ENCODE data around the gene ERBB4. TPM values are rescaled to one million over a fixed set of nuclear protein-coding genes. Genes with fewer than 3 reads are reported as not detected.
"Not testable (repeated sequence)": the region's sequence is repeated elsewhere in the genome, so short reads cannot be mapped to it uniquely, and the experiment has no call there.

Gene ERBB4
- total RNA-seq, 4 donors from 2014 or later, result 0.09 to 0.67 TPM; not detected in 2

GRCh38 chr2:212484563-212485080 is 54.0 kb downstream of the ERBB4 start:
- no peak overlapping the region for H3K27ac ChIP-seq
- H3K27me3 ChIP-seq, result no peaks in the 10 kb centered on the region
- no peaks in the 10 kb centered on the region for H3K9me3 ChIP-seq
- H3K36me3 ChIP-seq, result no peaks in the 10 kb centered on the region
- H3K4me1 ChIP-seq, result no peaks in the 10 kb centered on the region
- TF ChIP-seq POLR2A (IDR thresholded peaks at IDR 0.05) (no peak), CTCF (IDR thresholded peaks at IDR 0.05) (no peak)
- no peak for DNase-seq
- no peak overlapping the region for H3K4me3 ChIP-seq

GRCh38 chr2:212480447-212480846 is 58.2 kb downstream of the ERBB4 start:
- H3K27me3 ChIP-seq, result no peaks in the 10 kb centered on the region
- H3K4me3 ChIP-seq, result no peak overlapping the region
- no peaks in the 10 kb centered on the region for H3K4me1 ChIP-seq
- no peaks in the 10 kb centered on the region for H3K36me3 ChIP-seq
- no peak for TF ChIP-seq POLR2A (IDR thresholded peaks at IDR 0.05)
- no peaks in the 10 kb centered on the region for H3K9me3 ChIP-seq
- H3K27ac ChIP-seq, result no peak overlapping the region
- DNase-seq, result no peak

GRCh38 chr2:212477571-212477970 is 61.0 kb downstream of the ERBB4 start:
- Histone ChIP-seq H3K4me3 (no peak overlapping the region), H3K9me3 (no peaks in the 10 kb centered on the region), H3K27me3 (no peaks in the 10 kb centered on the region), H3K4me1 (no peaks in the 10 kb centered on the region), H3K27ac (no peak overlapping the region), H3K36me3 (no peaks in the 10 kb centered on the region)
- no peak for DNase-seq
- no peak for TF ChIP-seq CTCF (IDR thresholded peaks at IDR 0.05)
- no peak for TF ChIP-seq POLR2A (IDR thresholded peaks at IDR 0.05)

- TF ChIP-seq POLR2A (IDR thresholded peaks at IDR 0.05) (no peak), CTCF (IDR thresholded peaks at IDR 0.05) (no peak)
- no peak for DNase-seq
- H3K27ac ChIP-seq, result no peak overlapping the region
- H3K4me1 ChIP-seq, result no peaks in the 10 kb centered on the region
- no peak overlapping the region for H3K4me3 ChIP-seq
- no peaks in the 10 kb centered on the region for H3K36me3 ChIP-seq
- no peaks in the 10 kb centered on the region for H3K27me3 ChIP-seq
- no peaks in the 10 kb centered on the region for H3K9me3 ChIP-seq
Observed at GRCh38 chr2:212473211-212473610, 65.4 kb downstream of the ERBB4 start.

- not testable (repeated sequence) for H3K27me3 ChIP-seq, H3K36me3 ChIP-seq, H3K4me3 ChIP-seq, H3K27ac ChIP-seq, H3K9me3 ChIP-seq, DNase-seq, H3K4me1 ChIP-seq
Observed at GRCh38 chr2:212467551-212467950, 71.1 kb downstream of the ERBB4 start.

GRCh38 chr2:212465456-212465855 is 73.1 kb downstream of the ERBB4 start:
- no peak overlapping the region for H3K4me3 ChIP-seq
- TF ChIP-seq CTCF (IDR thresholded peaks at IDR 0.05) (no peak), POLR2A (IDR thresholded peaks at IDR 0.05) (no peak)
- H3K27ac ChIP-seq, result no peak overlapping the region
- H3K4me1 ChIP-seq, result no peaks in the 10 kb centered on the region
- no peaks in the 10 kb centered on the region for H3K36me3 ChIP-seq
- H3K9me3 ChIP-seq, result no peaks in the 10 kb centered on the region
- no peaks in the 10 kb centered on the region for H3K27me3 ChIP-seq
- no peak for DNase-seq

GRCh38 chr2:212461708-212462107 is 76.9 kb downstream of the ERBB4 start:
- not testable (repeated sequence) for H3K4me1 ChIP-seq, H3K27ac ChIP-seq, H3K36me3 ChIP-seq, H3K9me3 ChIP-seq, DNase-seq, H3K4me3 ChIP-seq, H3K27me3 ChIP-seq

Measured in Peyer's patch (tissue), 4 donors.